SIG-M5 treated with dmso at 0.1 percent for 504 hours (cell line): ENCODE measurements around the gene CDCP2.
"Not testable (repeated sequence)": the region's sequence is repeated elsewhere in the genome, so short reads cannot be mapped to it uniquely, and the experiment has no call there.

Experiments
- DNase-seq: peaks from one replicate; lab custom pipeline; 2025; ENCODE audit not compliant: unreplicated experiment; lab: John Stamatoyannopoulos, UW

The CDCP2 gene

GRCh38 chr1:54168206-54168965 is 15.6 kb upstream of the CDCP2 start:
- no peak for DNase-seq

- no peak for DNase-seq
Measured at GRCh38 chr1:54167422-54168139, 14.8 kb upstream of the CDCP2 start.

GRCh38 chr1:54166357-54166756 is 13.6 kb upstream of the CDCP2 start:
- not testable (repeated sequence) for DNase-seq

- DNase-seq = no peak
Measured at GRCh38 chr1:54165146-54165545, 12.3 kb upstream of the CDCP2 start.

GRCh38 chr1:54163573-54163972 is 10.8 kb upstream of the CDCP2 start:
- no peak for DNase-seq

- no peak for DNase-seq
Measured at GRCh38 chr1:54163051-54163450, 10.3 kb upstream of the CDCP2 start.

- no peak for DNase-seq
Measured at GRCh38 chr1:54161495-54162168, 8.8 kb upstream of the CDCP2 start.

- no peak for DNase-seq
Measured at GRCh38 chr1:54160351-54160750, 7.6 kb upstream of the CDCP2 start.

GRCh38 chr1:54159733-54160316 is 7.0 kb upstream of the CDCP2 start:
- no peak for DNase-seq

- DNase-seq = no peak
Measured at GRCh38 chr1:54158071-54158470, 5.3 kb upstream of the CDCP2 start.

- DNase-seq = no peak
Measured at GRCh38 chr1:54157401-54157800, 4.6 kb upstream of the CDCP2 start.

GRCh38 chr1:54156986-54157385 is 4.2 kb upstream of the CDCP2 start:
- no peak for DNase-seq

- DNase-seq = peak; percentile 17
Measured at GRCh38 chr1:54156201-54156600, 3.4 kb upstream of the CDCP2 start.

GRCh38 chr1:54153535-54154439 is 987 bp upstream of the CDCP2 start:
- DNase-seq = peak; percentile 43

- no peak for DNase-seq
Measured at GRCh38 chr1:54151013-54151412, 1.8 kb downstream of the CDCP2 start.

- no peak for DNase-seq
Measured at GRCh38 chr1:54149734-54150133, 3.1 kb downstream of the CDCP2 start.

GRCh38 chr1:54144366-54144765 is 8.4 kb downstream of the CDCP2 start:
- DNase-seq = no peak

GRCh38 chr1:54142146-54142900 is 10.5 kb downstream of the CDCP2 start:
- no peak for DNase-seq

GRCh38 chr1:54139711-54140110 is 13.1 kb downstream of the CDCP2 start:
- no peak for DNase-seq

GRCh38 chr1:54138994-54139393 is 13.8 kb downstream of the CDCP2 start:
- no peak for DNase-seq
